ENCODE measurements around the gene MIPEP. TPM values are rescaled to one million over a fixed set of nuclear protein-coding genes. Genes with fewer than 3 reads are reported as not detected.
"Not testable (repeated sequence)": the region's sequence is repeated elsewhere in the genome, so short reads cannot be mapped to it uniquely, and the experiment has no call there.

Gene MIPEP
- total and polyA plus RNA-seq, 9 of the 15 experiments (the other 6 are each of a cell fraction or from before 2014, with no cell fraction given): 1.7 to 19.3 (median 13.1) TPM

- in situ Hi-C loops (cut with MboI) (no loop called here), intact Hi-C loops (cut with micrococcal nuclease) (no loop called here)
- no peaks in the 10 kb centered on the region for H3K79me2 ChIP-seq (ENCODE audit: control insufficient read depth, insufficient read depth, low read length)
- no peak overlapping the region for H3K4me2 ChIP-seq (ENCODE audit: insufficient read depth, low read length)
- H3K27me3 ChIP-seq (ENCODE audit: control insufficient read depth in 2 of 2, insufficient read depth in 2 of 2, low read length in 2 of 2): no peaks in the 10 kb centered on the region
- no peak overlapping the region for H2AFZ ChIP-seq (ENCODE audit: low read depth, low read length)
- no peaks in the 10 kb centered on the region for H3K9me1 ChIP-seq (ENCODE audit: control insufficient read depth, insufficient read depth, low read length)
- no peak overlapping the region for H3K27ac ChIP-seq (ENCODE audit: extremely low read depth, low read depth, low read length)
- TF ChIP-seq SREBF1 (IDR thresholded peaks at IDR 0.05; ENCODE audit: borderline replicate concordance, low read depth, low read length) (no peak), ZNF239 (CRISPR knock-in tag; IDR thresholded peaks at IDR 0.05) (no peak), NCOR1 (IDR thresholded peaks at IDR 0.05) (no peak), GTF2E2 (tag; IDR thresholded peaks at IDR 0.05) (no peak), GABPB2 (CRISPR knock-in tag; conservative IDR thresholded peaks at IDR 0.05) (no peak), JUN (IDR thresholded peaks at IDR 0.05; ENCODE audit: borderline replicate concordance, low read depth, low read length) (no peak), JUN (CRISPR knock-in tag; IDR thresholded peaks at IDR 0.05; ENCODE audit: borderline replicate concordance) (no peak), ARID2 (IDR thresholded peaks at IDR 0.05) (no peak), GATAD2A (IDR thresholded peaks at IDR 0.05) (no peak), CGGBP1 (CRISPR knock-in tag; IDR thresholded peaks at IDR 0.05) (no peak)
- H3K9ac ChIP-seq (ENCODE audit: insufficient read depth in 1 of 2, low read depth in 2 of 2, low read length in 2 of 2): no peak overlapping the region
- DNase-seq (ENCODE audit: extremely low read depth in 1 of 4, low spot score in 3 of 4): no peak
- no peak for ATAC-seq
- no peaks in the 10 kb centered on the region for H4K20me1 ChIP-seq (replicated peaks; ENCODE audit: control insufficient read depth, insufficient read depth, low read length)
- H3K4me3 ChIP-seq: no peak overlapping the region
- no TSS peak for BruUV-seq (replicated peaks)
- no peaks in the 10 kb centered on the region for H3K4me1 ChIP-seq (replicated peaks in 1 of 2; ENCODE audit: control insufficient read depth in 2 of 2, insufficient read depth in 2 of 2, low read length in 2 of 2)
- ChIA-PET CTCF (ENCODE audit: low intra/inter-chr PET ratio) (no interaction called here), POLR2A (no interaction called here)
- H3K9me3 ChIP-seq (replicated peaks; ENCODE audit: control insufficient read depth, insufficient read depth, low read depth, low read length): no peaks in the 10 kb centered on the region
- 59% methylated on average over 6 of the region's 7 CpGs for WGBS (ENCODE audit: insufficient coverage, low coverage, missing lambda C conversion rate)
- FAIRE-seq: no peak
- no peaks in the 10 kb centered on the region for H3K36me3 ChIP-seq (ENCODE audit: control insufficient read depth, insufficient read depth, low read length)
Measured at GRCh38 chr13:23748109-23748990, 140.8 kb downstream of the MIPEP start.

GRCh38 chr13:23746141-23746540 lies 143.1 kb downstream of the MIPEP start:
- WGBS (ENCODE audit: insufficient coverage, low coverage, missing lambda C conversion rate): 91% methylated on average over 2 of the region's 5 CpGs
- ATAC-seq; FAIRE-seq; BruUV-seq (replicated peaks); intact Hi-C loops (cut with micrococcal nuclease); DNase-seq (ENCODE audit: extremely low read depth in 1 of 4, low spot score in 3 of 4); H3K27me3 ChIP-seq (ENCODE audit: control insufficient read depth in 2 of 2, insufficient read depth in 2 of 2, low read length in 2 of 2); H3K4me3 ChIP-seq; H2AFZ ChIP-seq (ENCODE audit: low read depth, low read length); H3K4me1 ChIP-seq (replicated peaks in 1 of 2; ENCODE audit: control insufficient read depth in 2 of 2, insufficient read depth in 2 of 2, low read length in 2 of 2); H3K9me1 ChIP-seq (ENCODE audit: control insufficient read depth, insufficient read depth, low read length); H3K36me3 ChIP-seq (ENCODE audit: control insufficient read depth, insufficient read depth, low read length); H3K27ac ChIP-seq (ENCODE audit: extremely low read depth, low read depth, low read length); H3K4me2 ChIP-seq (ENCODE audit: insufficient read depth, low read length); H3K9me3 ChIP-seq (replicated peaks; ENCODE audit: control insufficient read depth, insufficient read depth, low read depth, low read length); in situ Hi-C loops (cut with MboI); H3K79me2 ChIP-seq (ENCODE audit: control insufficient read depth, insufficient read depth, low read length); POLR2A ChIA-PET; CTCF ChIA-PET (ENCODE audit: low intra/inter-chr PET ratio); H3K9ac ChIP-seq (ENCODE audit: insufficient read depth in 1 of 2, low read depth in 2 of 2, low read length in 2 of 2); H4K20me1 ChIP-seq (replicated peaks; ENCODE audit: control insufficient read depth, insufficient read depth, low read length): not testable (repeated sequence)

All from K562 (cell line).